ENCODE data around the gene KLK14. TPM values are rescaled to one million over a fixed set of nuclear protein-coding genes. Genes with fewer than 3 reads are reported as not detected.

The KLK14 gene
- total and polyA plus RNA-seq, 2 donors from 2014 or later = 0.22 TPM; not detected in 1

DNA sequence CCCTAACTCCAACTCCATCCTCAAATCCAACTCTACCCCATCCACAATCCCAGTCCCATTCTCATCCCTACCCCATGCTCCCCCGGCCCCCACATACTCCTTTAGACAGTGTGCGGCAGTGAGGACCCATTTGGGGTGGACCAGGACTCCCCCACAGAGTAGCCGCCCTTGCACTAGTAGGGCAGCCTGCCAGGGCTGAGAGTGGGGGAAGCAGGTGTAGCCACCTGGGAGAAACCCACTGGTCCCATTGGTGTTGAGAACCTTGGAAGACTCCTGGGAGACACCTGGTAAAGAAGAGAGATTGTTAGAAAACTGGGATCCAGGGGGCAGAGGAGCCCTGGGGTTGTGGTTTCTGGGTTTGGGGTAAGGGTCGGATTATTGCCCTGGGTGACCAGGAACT, 22.4 kb downstream of the KLK14 start:
- H3K9me3 ChIP-seq (ENCODE audit: control insufficient read depth in 2 of 3, insufficient read depth in 1 of 3, low read length in 3 of 3) = no peaks in the 10 kb centered on the region
- H3K36me3 ChIP-seq (ENCODE audit: control insufficient read depth in 2 of 3, insufficient read depth in 3 of 3, low read length in 3 of 3) = no peaks in the 10 kb centered on the region
- no peak overlapping the region for H3K27ac ChIP-seq (ENCODE audit: low read depth in 2 of 2, low read length in 2 of 2)
- DNase-seq (no peak), FAIRE-seq (no peak)
- H3K9ac ChIP-seq (ENCODE audit: low read length in 3 of 3) = no peak overlapping the region
- TF ChIP-seq, protein P1, sequence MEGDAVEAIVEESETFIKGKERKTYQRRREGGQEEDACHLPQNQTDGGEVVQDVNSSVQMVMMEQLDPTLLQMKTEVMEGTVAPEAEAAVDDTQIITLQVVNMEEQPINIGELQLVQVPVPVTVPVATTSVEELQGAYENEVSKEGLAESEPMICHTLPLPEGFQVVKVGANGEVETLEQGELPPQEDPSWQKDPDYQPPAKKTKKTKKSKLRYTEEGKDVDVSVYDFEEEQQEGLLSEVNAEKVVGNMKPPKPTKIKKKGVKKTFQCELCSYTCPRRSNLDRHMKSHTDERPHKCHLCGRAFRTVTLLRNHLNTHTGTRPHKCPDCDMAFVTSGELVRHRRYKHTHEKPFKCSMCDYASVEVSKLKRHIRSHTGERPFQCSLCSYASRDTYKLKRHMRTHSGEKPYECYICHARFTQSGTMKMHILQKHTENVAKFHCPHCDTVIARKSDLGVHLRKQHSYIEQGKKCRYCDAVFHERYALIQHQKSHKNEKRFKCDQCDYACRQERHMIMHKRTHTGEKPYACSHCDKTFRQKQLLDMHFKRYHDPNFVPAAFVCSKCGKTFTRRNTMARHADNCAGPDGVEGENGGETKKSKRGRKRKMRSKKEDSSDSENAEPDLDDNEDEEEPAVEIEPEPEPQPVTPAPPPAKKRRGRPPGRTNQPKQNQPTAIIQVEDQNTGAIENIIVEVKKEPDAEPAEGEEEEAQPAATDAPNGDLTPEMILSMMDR (IDR thresholded peaks at IDR 0.05; ENCODE audit: borderline replicate concordance, extremely low read depth, insufficient read depth) = no peak
- no peaks in the 10 kb centered on the region for H3K4me1 ChIP-seq (ENCODE audit: control insufficient read depth in 2 of 3, insufficient read depth in 2 of 3, low read depth in 1 of 3, low read length in 3 of 3)
- H3K4me3 ChIP-seq (ENCODE audit: low read length in 3 of 3) = no peak overlapping the region
- no peaks in the 10 kb centered on the region for H3K27me3 ChIP-seq (ENCODE audit: control insufficient read depth, insufficient read depth, low read length)
- intact Hi-C loops (cut with DNase I) = no loop called here

DNA sequence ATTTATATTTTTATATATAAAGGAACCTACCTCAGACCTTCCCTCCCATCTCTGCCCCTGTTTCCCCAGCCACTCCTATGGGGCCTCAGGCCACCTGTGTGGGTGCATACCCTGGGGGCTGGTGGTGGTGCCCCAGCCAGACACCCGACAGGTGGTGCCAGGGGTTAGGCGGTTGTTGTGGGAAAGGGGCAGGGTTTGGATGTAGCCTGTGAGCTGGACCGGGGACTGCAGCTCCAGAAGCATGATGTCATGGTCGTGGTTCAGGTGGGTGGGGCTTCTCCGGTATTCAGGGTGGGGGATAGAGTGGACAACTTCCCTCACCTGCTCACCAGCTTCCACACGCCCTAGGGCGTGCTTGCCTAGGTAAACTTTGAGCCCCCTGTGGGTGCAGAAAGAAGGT, 23.0 kb downstream of the KLK14 start:
- intact Hi-C loops (cut with DNase I) = no loop called here
- no peak for FAIRE-seq

DNA sequence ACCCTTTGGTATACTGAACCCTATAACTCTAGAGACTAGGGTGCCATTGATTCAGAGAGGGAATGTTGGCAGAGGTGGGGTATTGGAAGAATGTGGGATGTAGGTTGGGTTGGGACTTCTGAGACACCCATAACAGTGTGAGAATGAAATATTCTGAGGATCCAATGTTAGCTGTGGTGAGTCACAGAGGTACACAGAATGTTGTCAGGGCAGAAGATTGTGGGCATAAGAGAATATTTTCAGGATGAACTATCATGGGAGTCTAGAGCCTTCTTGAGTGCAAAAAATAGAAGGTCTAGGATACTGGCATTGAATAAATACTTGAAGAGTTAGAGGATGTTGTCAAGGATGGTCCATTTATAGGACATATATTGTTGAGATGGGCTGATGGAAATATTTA, 26.8 kb downstream of the KLK14 start:
- intact Hi-C loops (cut with DNase I) = no loop called here
- H3K27ac ChIP-seq (ENCODE audit: low read depth in 2 of 2, low read length in 2 of 2) = no peak overlapping the region
- no peaks in the 10 kb centered on the region for H3K9me3 ChIP-seq (ENCODE audit: control insufficient read depth in 2 of 3, insufficient read depth in 1 of 3, low read length in 3 of 3)
- no peak overlapping the region for H3K4me3 ChIP-seq (ENCODE audit: low read length in 3 of 3)
- no peaks in the 10 kb centered on the region for H3K27me3 ChIP-seq (ENCODE audit: control insufficient read depth, insufficient read depth, low read length)
- TF ChIP-seq, protein P1 (IDR thresholded peaks at IDR 0.05; ENCODE audit: borderline replicate concordance, extremely low read depth, insufficient read depth) = no peak
- no peak overlapping the region for H3K9ac ChIP-seq (ENCODE audit: low read length in 3 of 3)
- no peaks in the 10 kb centered on the region for H3K36me3 ChIP-seq (ENCODE audit: control insufficient read depth in 2 of 3, insufficient read depth in 3 of 3, low read length in 3 of 3)
- FAIRE-seq (no peak), DNase-seq (no peak)
- no peaks in the 10 kb centered on the region for H3K4me1 ChIP-seq (ENCODE audit: control insufficient read depth in 2 of 3, insufficient read depth in 2 of 3, low read depth in 1 of 3, low read length in 3 of 3)

More for the DNA sequence above, 23.0 kb downstream of the KLK14 start:
- Histone ChIP-seq H3K27me3 (ENCODE audit: control insufficient read depth, insufficient read depth, low read length) (no peaks in the 10 kb centered on the region), H3K9me3 (ENCODE audit: control insufficient read depth in 2 of 3, insufficient read depth in 1 of 3, low read length in 3 of 3) (no peaks in the 10 kb centered on the region), H3K4me3 (ENCODE audit: low read length in 3 of 3) (no peak overlapping the region), H3K27ac (ENCODE audit: low read depth in 2 of 2, low read length in 2 of 2) (no peak overlapping the region), H3K36me3 (ENCODE audit: control insufficient read depth in 2 of 3, insufficient read depth in 3 of 3, low read length in 3 of 3) (no peaks in the 10 kb centered on the region), H3K4me1 (ENCODE audit: control insufficient read depth in 2 of 3, insufficient read depth in 2 of 3, low read depth in 1 of 3, low read length in 3 of 3) (no peaks in the 10 kb centered on the region), H3K9ac (ENCODE audit: low read length in 3 of 3) (no peak overlapping the region)
- TF ChIP-seq, protein P1 (IDR thresholded peaks at IDR 0.05; ENCODE audit: borderline replicate concordance, extremely low read depth, insufficient read depth) = no peak
- DNase-seq = no peak

DNA sequence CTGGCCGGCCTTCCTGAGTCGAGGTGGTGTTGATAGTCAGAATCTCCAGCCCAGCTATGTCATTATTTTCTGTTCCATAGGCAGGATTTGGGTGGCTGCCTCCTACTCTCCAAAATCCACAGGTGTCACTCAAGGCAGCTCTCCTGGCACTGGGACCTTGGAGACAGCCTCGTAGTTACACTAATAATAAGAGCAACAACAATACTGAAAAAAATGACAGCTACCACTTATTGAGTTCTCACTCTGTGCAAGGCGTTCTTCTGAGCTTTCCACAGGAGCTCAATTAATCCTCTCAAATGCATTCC, 35.7 kb downstream of the KLK14 start:
- Histone ChIP-seq H3K4me1 (ENCODE audit: control insufficient read depth in 2 of 3, insufficient read depth in 2 of 3, low read depth in 1 of 3, low read length in 3 of 3) (no peaks in the 10 kb centered on the region), H3K4me3 (ENCODE audit: low read length in 3 of 3) (no peak overlapping the region), H3K27me3 (ENCODE audit: control insufficient read depth, insufficient read depth, low read length) (no peaks in the 10 kb centered on the region), H3K9me3 (ENCODE audit: control insufficient read depth in 2 of 3, insufficient read depth in 1 of 3, low read length in 3 of 3) (peaks cover 0 to 3% (median 0%) of the 10 kb centered on the region in 3 donors), H3K9ac (ENCODE audit: low read length in 3 of 3) (no peak overlapping the region), H3K36me3 (ENCODE audit: control insufficient read depth in 2 of 3, insufficient read depth in 3 of 3, low read length in 3 of 3) (no peaks in the 10 kb centered on the region), H3K27ac (ENCODE audit: low read depth in 2 of 2, low read length in 2 of 2) (no peak overlapping the region)
- FAIRE-seq (no peak), DNase-seq (no peak)
- TF ChIP-seq, protein P1 (IDR thresholded peaks at IDR 0.05; ENCODE audit: borderline replicate concordance, extremely low read depth, insufficient read depth) = no peak
- intact Hi-C loops (cut with DNase I) = no loop called here
